ENCODE measurements around the gene SHB.

Gene SHB

DNA sequence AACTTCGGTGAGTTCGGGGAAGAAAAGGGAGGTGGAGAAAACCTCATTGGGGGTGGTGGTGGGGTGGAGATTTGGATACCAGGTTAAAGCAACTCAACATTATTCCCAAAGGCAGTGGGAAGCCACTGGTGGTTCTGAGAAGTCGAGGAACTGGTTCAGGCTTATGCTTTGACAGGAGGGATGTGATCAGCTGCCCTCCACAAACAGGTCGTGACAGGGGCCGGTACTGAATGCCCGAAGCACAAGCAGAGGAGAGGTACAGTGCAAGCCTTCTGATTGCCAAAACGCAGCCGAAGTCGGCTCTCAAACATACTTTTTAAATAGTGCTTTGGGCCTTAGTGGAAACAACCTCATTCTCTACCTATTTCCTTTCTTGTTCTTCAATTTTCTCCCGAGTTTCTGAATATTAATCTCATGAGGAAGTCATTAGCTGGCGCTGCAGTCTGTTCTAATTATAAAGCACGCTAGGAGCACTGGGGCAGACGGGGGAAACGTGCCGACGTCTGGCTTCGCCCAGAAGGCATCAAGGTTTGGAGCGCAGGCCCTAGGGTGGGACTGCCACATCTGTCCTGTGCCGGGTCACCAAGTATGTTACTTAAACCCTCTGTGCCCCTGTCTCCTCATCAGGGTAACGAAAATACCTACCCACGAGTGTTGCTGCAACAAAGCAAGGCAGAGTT is 27.3 kb downstream of the SHB start:
- H2AFZ ChIP-seq (ENCODE audit: low read length) = no peak overlapping the region
- no peak overlapping the region for H3K4me2 ChIP-seq (ENCODE audit: low read length)

GRCh38 chr9:38039907-38040682 is 28.9 kb downstream of the SHB start:
- no peaks in the 10 kb centered on the region for H3K36me3 ChIP-seq (ENCODE audit: insufficient read depth, low read length)
- H3K9me3 ChIP-seq (ENCODE audit: low read length) = no peaks in the 10 kb centered on the region
- TF ChIP-seq EZH2 (IDR thresholded peaks at IDR 0.05; ENCODE audit: borderline replicate concordance, low read length) = no peak
- TF ChIP-seq CTCF (IDR thresholded peaks at IDR 0.05; ENCODE audit: low read length) = no peak
- H3K4me2 ChIP-seq (ENCODE audit: low read length) = no peak overlapping the region
- no peak overlapping the region for H3K27ac ChIP-seq (ENCODE audit: low read depth, low read length, poor library complexity, severe bottlenecking)
- H4K20me1 ChIP-seq (ENCODE audit: insufficient read depth, low read length) = no peaks in the 10 kb centered on the region
- no peaks in the 10 kb centered on the region for H3K79me2 ChIP-seq (ENCODE audit: insufficient read depth, low read length)
- no peaks in the 10 kb centered on the region; the same call in 1 of the 2 replicates for H3K27me3 ChIP-seq (ENCODE audit: insufficient read depth, low read length)
- no peak overlapping the region for H3K4me3 ChIP-seq (ENCODE audit: low read depth, low read length, poor library complexity, severe bottlenecking)
- H3K4me1 ChIP-seq (ENCODE audit: insufficient read depth, low read length, severe bottlenecking) = no peaks in the 10 kb centered on the region
- H3K9ac ChIP-seq (ENCODE audit: low read length) = no peak overlapping the region
- H2AFZ ChIP-seq (ENCODE audit: low read length) = no peak overlapping the region
- no peaks in the 10 kb centered on the region for H3F3A ChIP-seq (ENCODE audit: insufficient read depth, low read length)
- H3K9me2 ChIP-seq (ENCODE audit: low read depth, low read length) = no peaks in the 10 kb centered on the region

More for the DNA sequence above, 27.3 kb downstream of the SHB start:
- H3K9me2 ChIP-seq (ENCODE audit: low read depth, low read length) = no peaks in the 10 kb centered on the region
- H3K79me2 ChIP-seq (ENCODE audit: insufficient read depth, low read length) = no peaks in the 10 kb centered on the region
- no peak overlapping the region for H3K9ac ChIP-seq (ENCODE audit: low read length)
- no peak overlapping the region for H3K4me3 ChIP-seq (ENCODE audit: low read depth, low read length, poor library complexity, severe bottlenecking)
- no peaks in the 10 kb centered on the region; the same call in 1 of the 2 replicates for H3K27me3 ChIP-seq (ENCODE audit: insufficient read depth, low read length)
- H3K4me1 ChIP-seq (ENCODE audit: insufficient read depth, low read length, severe bottlenecking) = no peaks in the 10 kb centered on the region
- H3K36me3 ChIP-seq (ENCODE audit: insufficient read depth, low read length) = no peaks in the 10 kb centered on the region
- H4K20me1 ChIP-seq (ENCODE audit: insufficient read depth, low read length) = no peaks in the 10 kb centered on the region
- no peaks in the 10 kb centered on the region for H3F3A ChIP-seq (ENCODE audit: insufficient read depth, low read length)
- H3K9me3 ChIP-seq (ENCODE audit: low read length) = no peaks in the 10 kb centered on the region
- TF ChIP-seq CTCF (IDR thresholded peaks at IDR 0.05; ENCODE audit: low read length) (no peak), EZH2 (IDR thresholded peaks at IDR 0.05; ENCODE audit: borderline replicate concordance, low read length) (no peak)
- H3K27ac ChIP-seq (ENCODE audit: low read depth, low read length, poor library complexity, severe bottlenecking) = no peak overlapping the region

DNA sequence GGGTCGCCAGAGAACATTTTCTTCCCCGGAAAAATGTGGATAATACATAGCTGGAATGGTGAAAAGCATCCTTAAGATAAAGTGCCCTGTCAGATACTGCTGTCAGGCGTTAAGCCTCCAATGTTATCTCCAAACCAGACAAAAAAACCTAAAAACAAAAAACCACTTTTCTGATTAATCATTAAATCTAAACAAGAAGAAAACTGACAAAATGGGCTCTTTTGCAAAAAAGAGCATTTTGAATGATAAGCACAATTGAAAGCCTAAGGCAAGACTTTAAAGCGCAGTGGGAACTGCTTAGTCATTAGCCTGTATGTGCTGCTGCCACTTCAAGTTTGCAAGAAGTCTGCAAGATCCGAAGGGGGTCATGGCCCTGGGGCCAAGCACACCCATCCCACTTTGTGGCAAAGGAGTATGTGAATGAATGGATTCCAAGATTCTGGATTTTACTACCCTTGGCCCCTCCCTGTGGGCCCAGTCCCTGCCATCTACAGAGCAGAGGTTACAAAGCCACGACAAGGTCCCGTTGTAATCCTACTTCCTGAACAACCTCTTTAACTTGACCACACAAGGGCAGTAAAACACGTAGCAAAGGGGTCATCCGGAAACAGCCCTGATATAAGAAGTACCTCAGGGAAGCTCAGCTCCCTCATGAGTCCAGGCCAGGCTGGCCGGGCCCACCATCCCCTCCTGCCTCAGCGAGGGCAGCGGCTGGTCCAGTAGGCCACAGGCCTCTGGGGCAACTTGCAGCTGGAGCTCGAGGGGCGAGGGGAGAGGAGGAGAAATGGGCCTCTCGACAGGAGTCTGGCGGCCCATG is 29.7 kb downstream of the SHB start:
- H3K9me3 ChIP-seq (ENCODE audit: low read length) = no peaks in the 10 kb centered on the region
- H3K27ac ChIP-seq (ENCODE audit: low read depth, low read length, poor library complexity, severe bottlenecking) = no peak overlapping the region
- H3K79me2 ChIP-seq (ENCODE audit: insufficient read depth, low read length) = no peaks in the 10 kb centered on the region
- H3F3A ChIP-seq (ENCODE audit: insufficient read depth, low read length) = no peaks in the 10 kb centered on the region
- no peaks in the 10 kb centered on the region for H3K4me1 ChIP-seq (ENCODE audit: insufficient read depth, low read length, severe bottlenecking)
- no peak overlapping the region for H3K4me3 ChIP-seq (ENCODE audit: low read depth, low read length, poor library complexity, severe bottlenecking)
- H3K9me2 ChIP-seq (ENCODE audit: low read depth, low read length) = no peaks in the 10 kb centered on the region
- no peak overlapping the region for H3K4me2 ChIP-seq (ENCODE audit: low read length)
- TF ChIP-seq CTCF (IDR thresholded peaks at IDR 0.05; ENCODE audit: low read length) (no peak), EZH2 (IDR thresholded peaks at IDR 0.05; ENCODE audit: borderline replicate concordance, low read length) (no peak)
- no peaks in the 10 kb centered on the region for H4K20me1 ChIP-seq (ENCODE audit: insufficient read depth, low read length)
- no peaks in the 10 kb centered on the region; the same call in 1 of the 2 replicates for H3K27me3 ChIP-seq (ENCODE audit: insufficient read depth, low read length)
- no peak overlapping the region for H2AFZ ChIP-seq (ENCODE audit: low read length)
- no peak overlapping the region for H3K9ac ChIP-seq (ENCODE audit: low read length)
- H3K36me3 ChIP-seq (ENCODE audit: insufficient read depth, low read length) = no peaks in the 10 kb centered on the region

All from OCI-LY1 (cell line).